NCI-H2196 treated with DMSO at 0.1 percent for 48 hours (cell line): ENCODE results near the gene NIN.

Source experiments
- DNase-seq: peaks from one replicate; lab custom pipeline; 2025; ENCODE audit not compliant: unreplicated experiment; lab: John Stamatoyannopoulos, UW

Gene NIN

DNA sequence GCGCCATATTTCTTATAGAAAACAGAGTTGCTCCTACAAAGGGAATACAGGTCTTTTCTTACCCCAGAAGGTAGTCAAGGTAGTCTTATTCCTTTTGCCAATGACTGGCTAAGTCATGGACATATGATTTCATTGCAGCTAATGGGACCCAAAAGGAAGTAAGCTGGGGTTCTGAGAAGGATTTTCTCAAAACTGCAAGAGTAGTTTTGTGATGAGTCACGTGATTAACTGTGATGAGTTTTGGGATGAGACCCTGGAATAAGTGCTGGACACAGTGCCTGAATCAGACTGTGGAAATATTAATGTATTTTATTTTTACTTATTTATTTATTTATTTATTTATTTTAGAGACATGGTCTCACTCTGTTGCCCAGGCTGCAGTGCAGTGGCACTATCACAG is 13.4 kb upstream of the NIN start:
- no peak for DNase-seq

DNA sequence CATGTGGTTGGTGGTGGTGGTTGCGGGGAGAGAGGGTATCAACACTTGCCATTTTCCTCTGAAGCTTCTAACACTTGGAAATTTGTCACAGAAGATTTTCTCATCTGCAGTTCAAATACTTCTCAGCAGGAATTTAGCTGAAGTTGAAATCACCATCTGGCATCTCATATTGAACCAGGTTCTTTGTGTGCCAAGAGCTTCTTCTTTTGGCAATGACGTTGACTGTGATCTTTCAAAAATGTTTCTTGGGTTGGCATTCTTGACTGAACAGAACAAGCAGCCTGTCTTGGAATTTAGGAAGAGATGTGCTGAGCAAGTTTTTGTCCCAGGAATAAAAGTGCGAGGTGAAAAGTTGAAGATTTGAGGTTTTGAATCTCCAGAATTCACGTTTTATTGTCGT is 8.7 kb upstream of the NIN start:
- no peak for DNase-seq

DNA sequence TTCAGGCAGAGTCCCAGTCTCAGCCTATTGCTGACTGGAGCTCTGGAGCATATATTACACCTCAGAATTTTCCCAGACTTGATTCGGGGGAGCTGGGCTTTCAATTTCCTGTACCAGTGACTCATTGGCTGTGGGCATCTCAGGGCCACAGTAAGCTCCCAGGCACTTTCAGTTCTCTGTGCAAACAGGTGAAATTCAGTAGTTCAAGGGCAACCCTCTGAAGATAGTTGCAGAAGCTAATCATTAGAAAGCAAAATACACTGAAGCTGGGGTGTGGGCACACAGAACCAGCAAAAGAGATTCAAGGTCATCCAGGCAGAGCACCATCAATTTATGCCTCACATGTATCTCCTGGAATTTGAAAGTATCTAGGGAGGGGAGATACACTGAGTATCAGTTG is 8.1 kb upstream of the NIN start:
- no peak for DNase-seq

- no peak for DNase-seq
Measured at GRCh38 chr14:50837850-50838470, 7.0 kb upstream of the NIN start.

GRCh38 chr14:50837271-50837670 is 6.3 kb upstream of the NIN start:
- no peak for DNase-seq

DNA sequence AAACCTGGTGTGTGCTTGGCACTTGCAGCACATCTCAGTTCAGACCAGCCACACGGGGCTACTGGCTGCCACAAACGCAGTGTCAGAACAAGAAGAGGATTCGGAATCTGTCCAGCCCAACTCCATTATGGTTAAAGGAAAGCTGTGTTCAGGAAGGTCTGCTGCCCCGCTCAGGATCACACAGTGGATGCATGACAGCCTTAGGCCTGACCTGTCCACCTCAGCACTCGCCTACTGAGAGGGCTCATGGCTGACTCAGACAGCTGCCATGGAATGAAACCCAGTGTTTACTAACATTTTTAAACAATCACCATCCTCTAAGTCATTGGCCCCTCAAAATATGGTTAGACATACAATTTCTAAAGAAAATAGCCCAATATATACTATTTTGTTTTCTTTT is 5.6 kb upstream of the NIN start:
- no peak for DNase-seq

DNA sequence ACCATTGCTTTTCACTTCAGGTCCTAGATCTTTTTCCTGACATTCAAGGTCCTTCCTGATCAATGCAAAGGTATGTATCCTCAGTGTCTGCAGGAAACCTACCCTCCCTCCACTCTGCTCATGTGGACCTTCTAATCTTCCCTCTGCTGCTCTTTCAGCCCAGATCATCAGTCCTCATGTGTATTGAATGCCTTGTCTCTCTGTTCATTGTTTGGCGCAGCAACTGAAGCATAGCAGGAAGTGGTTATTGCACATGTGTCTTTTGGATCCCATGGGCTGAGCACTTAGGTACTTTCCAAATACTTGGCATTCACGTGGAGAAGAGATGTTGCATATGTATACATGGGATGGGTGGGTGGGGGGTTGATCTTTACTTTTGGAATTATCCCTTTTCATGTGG is 4.3 kb upstream of the NIN start:
- DNase-seq: no peak

- no peak for DNase-seq
Measured at GRCh38 chr14:50834802-50835276, 3.9 kb upstream of the NIN start.

DNA sequence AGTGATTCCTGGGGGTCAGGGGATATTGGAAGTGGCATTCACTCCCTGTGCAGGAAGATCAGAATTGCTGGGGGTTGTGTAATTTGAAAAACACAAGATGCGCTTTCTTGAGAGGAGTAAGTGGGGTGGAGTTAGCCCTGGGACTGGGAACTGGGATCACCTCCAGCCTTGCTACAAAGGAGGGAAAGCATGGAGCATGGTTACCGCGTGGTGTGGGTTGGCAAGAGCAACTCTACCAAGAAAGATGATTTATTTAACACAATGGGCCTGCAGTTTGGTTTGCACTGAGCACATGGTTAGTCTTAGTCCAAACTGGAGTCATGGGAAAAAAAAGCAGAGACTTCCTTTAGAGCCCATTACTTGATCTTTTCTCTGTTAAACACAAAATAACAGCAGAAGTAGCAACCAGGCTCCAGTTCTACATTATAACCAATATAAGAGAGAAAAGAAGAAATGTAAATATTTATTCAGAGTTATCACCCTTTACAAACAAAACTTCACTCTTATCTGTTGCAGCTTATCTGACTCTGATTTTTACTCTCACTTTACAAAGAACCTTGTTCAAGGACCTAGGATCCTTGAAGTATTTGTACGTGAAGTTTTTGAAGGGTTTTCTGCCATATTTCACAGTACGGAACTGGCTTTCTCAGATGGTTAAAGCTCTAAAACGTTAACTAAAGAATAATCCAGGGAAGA is 2.1 kb upstream of the NIN start:
- DNase-seq: no peak

DNA sequence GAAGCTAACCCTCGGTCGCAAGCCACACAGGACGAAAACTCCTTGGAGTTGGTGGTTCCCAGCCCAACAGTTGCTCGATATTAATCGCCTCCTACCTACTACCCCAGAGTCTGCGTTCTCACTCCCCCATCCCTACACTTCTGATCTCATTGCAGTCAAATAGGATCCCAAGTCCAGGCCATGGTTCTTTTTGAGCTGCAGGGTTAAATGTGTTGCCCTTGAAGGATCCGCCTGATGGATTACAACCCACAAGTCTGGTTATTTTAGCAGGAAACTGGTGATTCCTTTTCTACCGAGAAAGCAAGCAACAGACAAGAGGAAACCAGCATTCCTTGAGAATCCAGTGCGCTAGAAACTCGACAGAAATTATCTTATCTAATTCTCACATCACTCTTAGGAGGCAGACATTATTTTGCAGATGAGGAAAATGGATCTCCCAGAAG is 785 bp upstream of the NIN start:
- no peak for DNase-seq

GRCh38 chr14:50830044-50830931 is 674 bp downstream of the NIN start:
- no peak for DNase-seq

- DNase-seq: no peak
Measured at GRCh38 chr14:50829489-50830043, 1.4 kb downstream of the NIN start.

DNA sequence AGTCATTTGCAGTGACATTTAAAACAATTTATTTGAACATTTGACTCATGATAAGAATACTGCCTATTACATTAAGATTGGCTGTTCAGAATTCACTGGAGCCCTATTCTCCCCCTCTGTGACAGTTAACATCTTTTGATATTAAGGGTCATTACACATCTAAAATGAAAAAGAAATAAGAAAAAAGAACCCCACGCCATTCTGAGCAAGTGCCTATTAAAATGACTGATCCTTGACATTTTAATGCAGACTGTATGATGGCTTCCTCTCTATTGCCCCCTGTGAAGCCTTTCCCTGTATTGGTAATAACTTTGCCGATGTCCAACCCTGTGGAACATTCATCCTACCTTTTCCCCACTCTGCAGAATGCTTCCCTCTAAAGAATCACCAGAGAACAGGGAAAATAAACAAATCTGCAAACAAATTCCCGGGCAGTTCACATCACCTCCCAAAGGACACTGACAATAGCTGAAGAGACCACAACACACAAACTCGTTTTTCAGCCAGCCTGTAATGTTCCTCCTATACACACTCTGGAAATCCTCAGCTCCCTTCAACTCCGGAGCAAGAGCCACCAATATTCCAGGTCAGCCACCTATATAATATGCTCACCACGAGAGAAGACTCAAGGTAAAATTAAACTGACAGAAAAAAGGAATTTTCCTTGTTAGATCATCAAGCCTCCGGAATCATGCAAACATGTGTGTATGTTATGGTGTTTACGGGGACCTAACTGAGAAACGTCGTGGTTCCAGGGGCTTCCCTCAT is 2.1 kb downstream of the NIN start:
- no peak for DNase-seq

GRCh38 chr14:50826681-50827080 is 4.3 kb downstream of the NIN start:
- DNase-seq: no peak

GRCh38 chr14:50825307-50825706 is 5.7 kb downstream of the NIN start:
- no peak for DNase-seq

DNA sequence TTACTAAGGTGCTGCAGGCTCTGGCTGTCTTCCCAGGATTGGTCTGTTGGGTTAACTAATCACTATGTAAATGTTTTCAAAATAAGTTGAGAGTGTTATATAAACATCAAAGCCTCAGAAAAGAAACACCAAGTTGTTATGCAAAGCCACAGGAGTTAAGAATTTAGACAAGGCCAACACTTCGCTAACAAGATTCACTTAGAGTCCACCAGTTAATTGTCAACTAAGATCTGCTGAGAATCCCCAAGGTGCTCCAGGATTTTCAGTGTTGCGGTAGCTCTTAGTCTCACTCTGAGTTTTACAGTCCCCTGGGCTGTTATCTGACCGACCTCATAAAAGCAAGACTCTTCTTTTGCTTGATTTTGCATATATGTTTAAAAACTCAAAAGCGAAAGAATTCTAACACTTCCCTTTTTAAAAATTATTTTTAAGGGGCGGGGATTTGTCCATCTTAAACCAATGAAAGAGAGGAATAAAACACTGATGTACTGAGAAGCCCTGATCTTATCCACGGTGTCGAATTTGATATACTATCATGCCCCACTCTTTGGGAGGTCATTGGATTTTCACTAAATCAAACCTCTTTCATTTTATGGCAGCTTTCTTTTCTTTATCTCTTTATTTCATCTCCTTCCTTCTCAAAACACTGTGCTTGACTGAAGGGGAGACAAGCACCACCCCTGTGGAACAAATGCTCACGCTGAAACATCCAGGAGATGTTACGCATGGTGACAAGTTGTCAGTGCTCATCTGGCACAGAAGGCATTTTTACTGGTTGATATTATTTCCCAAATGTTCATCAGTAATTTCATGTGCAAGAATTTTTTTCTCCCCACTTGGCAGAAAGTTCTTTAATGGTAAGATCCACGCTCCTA is 7.0 kb downstream of the NIN start:
- DNase-seq: no peak

- DNase-seq: no peak
Measured at GRCh38 chr14:50823051-50823761, 7.8 kb downstream of the NIN start.

DNA sequence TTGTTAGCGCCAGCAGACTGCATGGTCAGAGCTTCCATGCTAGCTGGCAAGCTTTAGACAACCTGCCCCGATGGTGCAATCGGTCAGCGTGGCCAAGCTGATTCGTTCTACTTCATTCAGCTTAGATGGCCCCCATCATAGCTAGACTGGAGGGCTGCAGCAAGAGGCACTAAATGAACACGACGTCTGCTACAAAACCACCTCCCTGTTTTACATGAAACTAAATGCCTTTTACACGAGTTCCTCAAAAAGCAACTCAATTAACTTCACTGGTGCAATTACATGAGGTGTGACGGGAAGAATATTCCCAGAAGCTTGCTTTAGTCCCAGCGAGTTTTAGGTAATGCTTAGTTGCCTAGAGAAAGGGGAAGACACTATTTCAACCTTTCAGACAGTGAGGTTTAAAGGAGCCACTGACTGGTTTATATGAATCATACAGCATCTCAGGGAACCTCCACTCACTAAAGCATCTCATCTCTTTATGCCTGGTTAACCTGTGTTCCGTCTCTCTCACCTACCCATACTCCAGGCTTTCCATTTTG is 8.4 kb downstream of the NIN start:
- DNase-seq: no peak
